HG03520 (cell line): ENCODE data around the gene CFP.
"Not testable (repeated sequence)": the region's sequence is repeated elsewhere in the genome, so short reads cannot be mapped to it uniquely, and the experiment has no call there.

Experiments
- ATAC-seq: cut with Tn5 transposase; IDR thresholded peaks from one replicate; pipeline ENCODE4 v1.9.1; 2021; ENCODE audit warnings: mild to moderate bottlenecking, moderate library complexity; ENCODE audit not compliant: unreplicated experiment

Gene CFP

GRCh38 chrX:47607091-47607490 lies 22.6 kb downstream of the CFP start:
- no peak for ATAC-seq

DNA sequence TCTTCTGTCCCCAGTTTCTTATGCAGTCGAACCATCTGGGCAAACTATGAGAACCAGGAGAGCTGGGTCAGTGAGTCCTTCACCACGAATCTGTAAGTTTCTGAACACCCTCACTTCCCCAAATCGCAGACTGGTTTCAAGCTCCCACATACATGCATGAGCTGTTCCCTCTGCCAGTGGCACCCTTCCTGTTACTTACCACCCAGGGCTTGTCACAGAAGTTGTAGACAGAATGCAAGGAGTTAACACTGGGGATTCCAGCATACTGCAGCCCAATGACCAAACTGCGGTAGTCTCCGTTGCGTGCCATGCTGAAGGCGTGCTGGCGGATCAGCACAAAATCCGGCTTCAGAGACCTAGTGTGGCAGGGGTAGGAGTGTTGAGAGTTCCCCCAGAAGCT lies 24.7 kb downstream of the CFP start:
- ATAC-seq: no peak

- not testable (repeated sequence) for ATAC-seq
Observed at GRCh38 chrX:47603125-47603524, 26.6 kb downstream of the CFP start.

DNA sequence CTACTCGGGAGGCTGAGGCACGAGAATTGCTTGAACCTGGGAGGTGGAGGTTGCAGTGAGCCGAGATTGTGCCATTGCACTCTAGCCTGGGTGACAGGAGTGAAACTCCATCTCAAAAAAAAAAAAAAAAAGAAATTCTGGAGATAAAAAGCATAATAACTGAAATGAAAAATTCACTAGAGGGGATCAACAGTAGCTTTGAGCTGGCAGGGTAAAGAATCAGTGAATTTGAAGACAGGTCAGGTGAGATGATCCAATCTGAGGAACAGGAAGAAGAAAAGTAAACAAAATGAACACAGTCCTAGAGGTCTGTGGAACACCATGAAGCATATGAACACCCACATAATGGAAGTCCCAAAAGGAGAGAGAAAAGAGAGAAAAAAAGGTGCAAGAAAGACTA lies 32.5 kb downstream of the CFP start:
- ATAC-seq: no peak

DNA sequence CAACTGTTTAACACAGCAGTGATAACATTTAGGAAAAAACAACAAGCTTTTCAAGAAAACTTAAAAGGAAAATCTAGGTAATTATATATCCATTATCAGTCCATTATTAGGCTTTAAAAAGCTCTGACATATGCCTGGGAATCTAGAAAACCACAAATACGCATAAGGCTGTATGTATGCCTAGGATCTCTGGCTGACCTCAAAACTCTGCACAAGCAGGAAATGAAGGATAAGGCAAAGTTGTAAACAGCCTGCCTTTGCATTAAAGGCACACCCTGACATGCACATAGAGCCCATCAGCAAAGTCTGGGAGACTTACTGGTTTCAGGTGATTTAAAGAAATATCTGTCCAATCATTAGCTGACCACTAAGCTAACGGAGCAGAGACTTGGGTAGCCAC lies 33.5 kb downstream of the CFP start:
- ATAC-seq: no peak

- no peak for ATAC-seq
Observed at GRCh38 chrX:47595716-47596251, 33.9 kb downstream of the CFP start.

GRCh38 chrX:47593522-47593921 lies 36.2 kb downstream of the CFP start:
- no peak for ATAC-seq

DNA sequence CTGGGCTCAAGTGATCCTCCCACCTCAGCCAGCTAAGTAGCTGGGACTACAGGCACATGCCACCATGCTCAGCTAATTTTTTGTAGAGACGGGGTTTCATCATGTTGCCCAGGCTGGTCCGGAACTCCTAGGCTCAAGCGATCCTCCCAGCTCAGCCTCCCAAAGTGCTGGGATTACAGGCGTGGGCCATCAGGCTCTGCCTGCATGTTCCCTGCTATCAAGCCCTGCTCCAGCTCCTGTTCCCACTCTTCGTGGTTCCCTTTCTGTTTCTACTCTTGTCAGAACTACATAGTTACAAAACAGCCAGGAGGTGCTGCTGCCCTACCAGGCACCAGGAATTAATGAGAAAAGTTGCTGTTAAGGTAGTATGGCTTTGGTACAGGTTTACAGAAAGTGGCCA lies 38.7 kb downstream of the CFP start:
- no peak for ATAC-seq

DNA sequence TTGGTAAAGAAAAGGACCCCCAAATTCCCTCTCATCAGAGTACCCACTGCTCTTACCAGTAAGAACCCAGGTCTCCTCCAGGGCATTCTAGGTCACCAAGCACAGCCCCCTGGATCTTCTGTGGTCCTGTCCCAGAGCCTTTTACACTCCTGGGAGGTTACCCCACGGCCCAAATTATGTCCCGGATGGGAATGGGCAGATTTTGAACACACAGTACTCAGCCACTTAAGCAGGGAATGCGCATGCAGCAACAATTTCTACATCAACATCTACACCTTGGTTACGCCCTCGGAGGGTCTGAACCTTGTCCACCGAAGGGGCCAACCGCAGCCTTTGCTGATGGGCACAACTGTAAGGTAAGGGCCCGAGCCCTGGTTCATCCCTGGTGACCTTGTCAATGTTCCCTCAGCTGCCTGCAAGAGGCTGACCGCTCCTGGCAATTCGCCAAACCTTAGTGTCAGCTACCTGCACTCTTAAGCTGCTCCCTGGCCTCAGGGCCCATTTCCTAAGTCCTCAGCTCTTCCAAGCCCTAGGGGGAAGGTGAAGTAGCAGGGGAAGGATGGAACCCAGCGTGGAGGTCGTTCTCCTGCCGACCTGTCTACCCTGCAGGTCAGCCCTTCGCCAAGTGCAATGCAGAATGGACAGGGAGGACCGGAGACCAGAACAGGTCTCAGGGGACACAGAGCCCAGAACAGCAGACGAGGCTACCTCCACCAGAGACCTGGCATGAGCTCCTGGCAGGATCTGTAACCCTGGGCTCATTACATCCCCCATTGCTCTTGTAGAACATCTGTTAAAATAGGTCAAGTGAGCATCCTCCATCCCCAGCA lies 41.6 kb downstream of the CFP start:
- no peak for ATAC-seq

DNA sequence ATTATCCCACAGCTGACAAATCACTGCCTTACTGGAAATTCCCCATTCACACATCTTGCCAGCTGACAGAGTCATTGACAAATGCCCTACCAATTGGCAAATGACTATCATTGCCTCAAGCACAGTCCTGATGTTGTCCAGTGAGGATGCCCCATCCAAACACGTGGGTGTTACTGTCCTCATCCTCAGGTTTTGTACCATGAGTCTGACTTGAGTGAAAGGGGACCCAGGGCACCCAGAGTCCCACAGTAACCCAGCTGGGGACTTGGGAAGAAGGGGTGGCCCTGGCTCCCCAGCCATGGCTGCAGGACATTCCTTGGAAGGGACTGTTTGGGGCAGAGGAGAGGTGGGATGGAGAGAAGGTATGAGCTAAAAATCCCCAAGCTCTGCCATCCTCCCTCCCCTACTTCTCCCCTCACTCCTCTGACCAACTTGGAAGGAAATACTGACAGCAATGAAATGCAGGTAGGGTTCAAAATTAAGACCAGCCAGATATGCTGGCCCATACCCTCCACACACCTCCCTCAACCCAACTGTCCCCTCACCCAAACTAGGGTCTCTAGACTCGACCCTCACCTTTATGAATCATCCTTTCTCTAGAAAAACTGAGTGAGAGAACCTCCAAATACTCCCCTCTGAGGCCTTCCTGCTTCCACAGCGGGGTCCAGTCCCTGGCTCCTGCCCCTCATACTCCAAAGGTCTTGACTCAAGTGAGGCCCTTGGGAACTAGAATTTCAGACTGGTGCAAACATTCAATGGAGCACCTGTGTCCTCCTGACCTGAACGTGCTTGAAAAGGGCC lies 42.4 kb downstream of the CFP start:
- ATAC-seq: no peak

DNA sequence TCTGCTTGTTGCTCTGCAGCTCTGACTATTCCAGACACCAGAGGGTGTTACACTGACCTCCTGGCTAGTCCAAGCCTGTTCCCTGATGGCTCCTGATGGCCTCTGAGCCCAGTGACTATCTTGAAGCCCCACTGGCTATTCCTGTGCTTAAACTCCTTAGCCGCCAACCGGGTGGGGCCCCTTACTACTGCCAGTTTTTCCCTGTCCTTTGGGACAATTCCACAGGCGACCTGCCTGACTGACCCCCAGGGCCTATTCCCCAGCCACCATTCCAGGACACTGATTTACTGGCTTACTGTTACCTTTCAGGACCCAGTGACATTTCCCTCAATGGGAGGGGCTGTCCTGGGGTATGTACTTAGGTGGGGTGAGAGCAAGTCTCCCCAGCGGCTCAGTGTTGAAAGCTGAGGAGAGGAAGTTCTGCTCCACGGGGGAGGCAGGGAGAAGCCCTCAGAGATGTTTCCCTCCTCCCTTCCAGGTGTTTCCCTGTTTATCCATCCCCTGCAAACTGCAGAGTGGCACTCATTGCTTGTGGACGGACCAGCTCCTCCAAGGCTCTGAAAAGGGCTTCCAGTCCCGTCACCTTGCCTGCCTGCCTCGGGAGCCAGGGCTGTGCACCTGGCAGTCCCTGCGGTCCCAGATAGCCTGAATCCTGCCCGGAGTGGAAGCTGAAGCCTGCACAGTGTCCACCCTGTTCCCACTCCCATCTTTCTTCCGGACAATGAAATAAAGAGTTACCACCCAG lies 43.5 kb downstream of the CFP start:
- no peak for ATAC-seq

GRCh38 chrX:47585273-47585672 lies 44.5 kb downstream of the CFP start:
- no peak for ATAC-seq

DNA sequence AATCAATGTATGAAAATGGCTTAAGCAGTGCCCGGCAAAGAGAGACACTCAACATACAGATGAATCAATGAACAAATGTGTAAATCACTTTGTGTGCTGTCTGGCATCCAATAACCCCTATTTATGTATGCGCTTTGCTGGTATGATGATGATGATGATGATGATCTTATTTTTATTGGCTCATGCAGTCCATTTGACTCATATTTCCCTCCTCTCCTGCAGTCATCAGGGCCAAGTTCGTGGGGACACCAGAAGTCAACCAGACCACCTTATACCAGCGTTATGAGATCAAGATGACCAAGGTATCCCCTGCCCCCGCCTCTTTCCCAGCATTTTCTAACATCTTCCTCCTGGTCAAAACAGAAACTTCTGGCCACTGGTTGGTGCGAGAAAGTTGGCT lies 45.0 kb downstream of the CFP start:
- ATAC-seq: no peak

- no peak for ATAC-seq
Observed at GRCh38 chrX:47583240-47583861, 46.4 kb downstream of the CFP start.

GRCh38 chrX:47581731-47582647 lies 47.7 kb downstream of the CFP start, which contains the start of gene TIMP1:
Gene TIMP1 (plus strand): TSS chrX:47582436. CDS start chrX:47583416, 980 bp downstream.
- ATAC-seq: peak; percentile 76

- no peak for ATAC-seq
Observed at GRCh38 chrX:47579537-47579936, 50.2 kb downstream of the CFP start.

DNA sequence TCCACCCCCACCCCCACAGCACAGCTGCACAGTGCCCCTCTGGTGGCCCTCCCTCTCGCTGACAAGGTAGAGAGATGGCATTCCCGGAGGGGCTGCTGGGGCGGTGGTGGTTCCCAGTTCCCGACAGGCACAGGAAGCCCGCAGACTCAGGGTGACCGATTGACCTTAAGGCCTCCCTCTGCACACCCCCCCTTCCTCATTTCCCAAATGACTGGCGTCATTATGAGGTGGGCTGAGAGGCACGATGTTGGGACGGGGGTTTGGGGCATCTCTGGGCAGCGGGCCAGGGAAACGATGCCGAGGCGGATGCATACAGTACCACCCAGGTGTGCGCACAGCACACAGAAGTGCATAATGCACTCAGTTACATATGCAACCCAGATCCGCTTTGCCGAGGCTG lies 51.0 kb downstream of the CFP start:
- no peak for ATAC-seq

DNA sequence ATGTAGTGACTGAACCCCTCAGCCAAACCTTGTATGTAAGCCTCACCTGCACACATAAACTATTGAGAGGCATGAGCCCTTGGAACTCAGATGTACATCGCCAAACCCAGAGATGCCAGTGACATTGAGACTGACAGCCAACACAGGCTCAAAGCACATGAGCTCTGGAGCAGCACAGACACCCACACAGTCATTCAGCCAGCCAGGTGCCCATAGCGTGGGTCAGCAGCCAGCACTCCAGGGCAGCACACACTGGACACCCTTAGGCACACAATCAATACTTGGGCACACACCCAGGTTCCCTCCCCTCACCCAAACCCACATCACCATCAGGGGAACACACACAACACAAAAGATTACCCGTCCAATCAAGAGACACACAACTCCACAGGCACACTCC lies 51.8 kb downstream of the CFP start:
- no peak for ATAC-seq

- no peak for ATAC-seq
Observed at GRCh38 chrX:47577424-47577823, 52.3 kb downstream of the CFP start.
